CD14-positive monocyte (primary cell): ENCODE results near the gene METTL24. TPM values are rescaled to one million over a fixed set of nuclear protein-coding genes. Genes with fewer than 3 reads are reported as not detected.

Experiments used
- DNase-seq, 3 donors: peaks; one replicate each; pipeline ENCODE4 v3.0.0-alpha.2; 2011 to 2022
- H2AFZ ChIP-seq: 2 replicates; pipeline ENCODE4 v1.6.0; 2012; ENCODE audit warnings: mild to moderate bottlenecking, low read depth, low read length, inconsistent platforms; ENCODE audit not compliant: insufficient read depth, poor library complexity, severe bottlenecking
- H3K27ac ChIP-seq, 2 donors: 1 replicate in 1 of 2; 2 replicates in 1 of 2; pipeline ENCODE4 v1.5.1; 2012 to 2013; ENCODE audit warnings: low read length in 2 of 2, control low read depth in 1 of 2, inconsistent platforms in 1 of 2, low read depth in 1 of 2, mild to moderate bottlenecking in 1 of 2
- H3K27me3 ChIP-seq, 2 donors: one replicate each; pipeline versions ENCODE4 v1.6.0 to v1.6.1; 2011 to 2013; ENCODE audit warnings: low read length in 2 of 2; ENCODE audit not compliant: control insufficient read depth in 2 of 2, insufficient read depth in 2 of 2
- H3K36me3 ChIP-seq, 2 donors: replicated peaks in 1 of 2; 1 replicate in 1 of 2; 2 replicates in 1 of 2; pipeline versions ENCODE4 v1.5.1 to v1.6.1; 2012 to 2013; ENCODE audit warnings: low read length in 2 of 2, control low read depth in 1 of 2, inconsistent platforms in 1 of 2, mild to moderate bottlenecking in 1 of 2; ENCODE audit not compliant: insufficient read depth in 2 of 2, control insufficient read depth in 1 of 2
- H3K4me1 ChIP-seq, 2 donors: 1 replicate in 1 of 2; 2 replicates in 1 of 2; pipeline versions ENCODE4 v1.5.1 to v1.6.1; 2012 to 2013; ENCODE audit warnings: low read length in 2 of 2, control low read depth in 1 of 2, inconsistent platforms in 1 of 2, mild to moderate bottlenecking in 1 of 2, moderate library complexity in 1 of 2; ENCODE audit not compliant: insufficient read depth in 2 of 2, control insufficient read depth in 1 of 2
- H3K4me2 ChIP-seq: replicated peaks from 2 replicates; pipeline ENCODE3; 2012; ENCODE audit warnings: low read length, moderate library complexity, mild to moderate bottlenecking; ENCODE audit not compliant: poor library complexity, severe bottlenecking; ENCODE audit errors: extremely low read depth
- H3K4me3 ChIP-seq, 3 experiments: fragments of 200-600 bp in 1 of 3; sonication (generic) in 1 of 3; replicated peaks in 1 of 3; 1 replicate in 2 of 3; 2 replicates in 1 of 3; pipeline ENCODE4 v1.5.1; 2011 to 2013; ENCODE audit warnings: low read length in 3 of 3, mild to moderate bottlenecking in 3 of 3, control low read depth in 2 of 3, low read depth in 2 of 3, inconsistent platforms in 1 of 3, moderate library complexity in 1 of 3
- H3K79me2 ChIP-seq: 2 replicates; pipeline ENCODE4 v1.6.0; 2012; ENCODE audit warnings: mild to moderate bottlenecking, control low read depth, inconsistent platforms, low read length, moderate library complexity; ENCODE audit not compliant: insufficient read depth
- H3K9ac ChIP-seq: 2 replicates; pipeline ENCODE4 v1.6.0; 2017; ENCODE audit warnings: low read length, mild to moderate bottlenecking; ENCODE audit not compliant: insufficient read depth, poor library complexity, severe bottlenecking
- H3K9me3 ChIP-seq, 2 donors: replicated peaks in 1 of 2; 1 replicate in 1 of 2; 2 replicates in 1 of 2; pipeline versions ENCODE4 v1.5.1 to v1.6.1; 2012 to 2013; ENCODE audit warnings: low read length in 2 of 2, control low read depth in 1 of 2; ENCODE audit not compliant: control insufficient read depth in 1 of 2, insufficient read depth in 1 of 2
- H4K20me1 ChIP-seq: 2 replicates; pipeline ENCODE4 v1.6.0; 2012; ENCODE audit warnings: mild to moderate bottlenecking, low read length, control low read depth, moderate library complexity; ENCODE audit not compliant: insufficient read depth
- H3K27ac Mint-ChIP-seq, 7 donors: one replicate each; pipeline ENCODE4 v1.8.0; 2020; ENCODE audit warnings: mild to moderate bottlenecking in 7 of 7, mixed read lengths in 7 of 7, moderate library complexity in 6 of 7, inconsistent platforms in 2 of 7
- H3K27me3 Mint-ChIP-seq, 3 donors: one replicate each; pipeline ENCODE4 v1.8.0; 2021 to 2022; ENCODE audit warnings: low read depth in 3 of 3, mild to moderate bottlenecking in 3 of 3, mixed read lengths in 3 of 3, moderate library complexity in 3 of 3, inconsistent platforms in 1 of 3
- H3K36me3 Mint-ChIP-seq, 2 donors: one replicate each; pipeline ENCODE4 v1.8.0; 2020; ENCODE audit warnings: mixed read lengths in 2 of 2, inconsistent platforms in 1 of 2, mild to moderate bottlenecking in 1 of 2
- H3K4me1 Mint-ChIP-seq: one replicate; pipeline ENCODE4 v1.8.0; 2020; ENCODE audit warnings: mild to moderate bottlenecking, mixed read lengths
- H3K4me3 Mint-ChIP-seq, 2 donors: one replicate each; pipeline ENCODE4 v1.8.0; 2020; ENCODE audit warnings: mild to moderate bottlenecking in 2 of 2, mixed read lengths in 2 of 2, moderate library complexity in 1 of 2
- H3K9me3 Mint-ChIP-seq, 7 donors: one replicate each; pipeline ENCODE4 v1.8.0; 2020 to 2022; ENCODE audit warnings: mixed read lengths in 7 of 7, mild to moderate bottlenecking in 6 of 7, moderate library complexity in 6 of 7, inconsistent platforms in 2 of 7
- WGBS: methylation state at CpG from one replicate; pipeline ENCODE4 v1.1.5; 2013; ENCODE audit warnings: missing lambda C conversion rate; ENCODE audit not compliant: insufficient coverage; 5-methylcytosine and 5-hydroxymethylcytosine counted together
- intact Hi-C, 2 donors: fragments of 100-400 bp; cut with micrococcal nuclease; formaldehyde crosslinking; loops; one replicate each; pipeline versions ENCODE4 v1.15.0 to v1.15.1; 2023
- polyA plus RNA-seq, 3 donors: library from polyadenylated mRNA; depleted of rRNA in 1 of 3; unstranded in 2 of 3; stranded (reverse) in 1 of 3; fragments of 300-500 nt in 2 of 3; fragments of >200 nt in 1 of 3; fragmentation: Illumina TruSeq in 2 of 3; gene quantifications; 1 replicate in 2 of 3; 2 replicates in 1 of 3; pipeline ENCODE4 v1.2.3, GENCODE V29; 2012 to 2021
- TF ChIP-seq, protein P1 (sequence below): fragments of 200-600 bp; IDR thresholded peaks from one replicate; pipeline ENCODE4 v1.8.0; 2022; ENCODE audit warnings: antibody characterized with exemption, mild to moderate bottlenecking

METTL24 gene
- polyA plus RNA-seq, 3 donors = not detected

DNA sequence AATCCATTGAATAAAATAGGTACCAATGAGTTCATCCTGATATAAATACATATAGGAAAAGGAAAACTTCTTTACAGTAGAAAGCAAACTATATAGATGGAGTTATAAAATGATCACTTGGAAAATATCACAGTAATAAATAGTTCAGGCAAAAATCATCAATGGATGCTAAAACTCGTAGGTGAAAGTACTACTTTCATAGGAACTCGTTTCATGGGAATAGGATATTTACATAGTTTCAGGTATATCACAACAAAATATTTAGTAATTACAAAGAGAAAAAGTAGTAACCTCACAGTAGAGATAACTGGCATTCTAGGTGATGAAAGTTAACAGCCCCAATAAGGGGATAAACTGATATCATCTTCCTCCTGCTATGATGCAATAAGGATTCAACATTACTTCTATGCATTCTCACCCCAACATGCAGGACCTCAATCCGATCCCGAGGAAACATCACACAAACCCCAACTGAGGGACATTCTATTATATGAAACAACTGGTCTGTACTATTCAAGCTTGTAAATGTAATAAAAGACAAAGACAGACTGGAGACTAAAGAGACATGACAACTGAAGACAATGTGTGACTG lies 43.5 kb upstream of the METTL24 start:
- Histone ChIP-seq H3K79me2 (no peaks in the 10 kb centered on the region), H3K9ac (no peak overlapping the region), H3K4me3 (no peak overlapping the region), H3K9me3 (no peaks in the 10 kb centered on the region), H3K4me1 (peaks cover 3 to 5% of the 10 kb centered on the region in 2 donors), H3K4me2 (no peak overlapping the region), H4K20me1 (no peaks in the 10 kb centered on the region), H3K36me3 (no peaks in the 10 kb centered on the region), H3K27ac (no peak overlapping the region), H2AFZ (no peak overlapping the region), H3K27me3 (no peaks in the 10 kb centered on the region)
- peaks cover 11 to 12% of the 10 kb centered on the region in 2 donors for H3K36me3 Mint-ChIP-seq
- peaks cover 18% of the 10 kb centered on the region for H3K4me1 Mint-ChIP-seq
- no peak overlapping the region for H3K27ac Mint-ChIP-seq
- no peak overlapping the region for H3K4me3 Mint-ChIP-seq
- H3K27me3 Mint-ChIP-seq = peaks cover 0 to 2% (median 2%) of the 10 kb centered on the region in 3 donors
- TF ChIP-seq, protein P1, sequence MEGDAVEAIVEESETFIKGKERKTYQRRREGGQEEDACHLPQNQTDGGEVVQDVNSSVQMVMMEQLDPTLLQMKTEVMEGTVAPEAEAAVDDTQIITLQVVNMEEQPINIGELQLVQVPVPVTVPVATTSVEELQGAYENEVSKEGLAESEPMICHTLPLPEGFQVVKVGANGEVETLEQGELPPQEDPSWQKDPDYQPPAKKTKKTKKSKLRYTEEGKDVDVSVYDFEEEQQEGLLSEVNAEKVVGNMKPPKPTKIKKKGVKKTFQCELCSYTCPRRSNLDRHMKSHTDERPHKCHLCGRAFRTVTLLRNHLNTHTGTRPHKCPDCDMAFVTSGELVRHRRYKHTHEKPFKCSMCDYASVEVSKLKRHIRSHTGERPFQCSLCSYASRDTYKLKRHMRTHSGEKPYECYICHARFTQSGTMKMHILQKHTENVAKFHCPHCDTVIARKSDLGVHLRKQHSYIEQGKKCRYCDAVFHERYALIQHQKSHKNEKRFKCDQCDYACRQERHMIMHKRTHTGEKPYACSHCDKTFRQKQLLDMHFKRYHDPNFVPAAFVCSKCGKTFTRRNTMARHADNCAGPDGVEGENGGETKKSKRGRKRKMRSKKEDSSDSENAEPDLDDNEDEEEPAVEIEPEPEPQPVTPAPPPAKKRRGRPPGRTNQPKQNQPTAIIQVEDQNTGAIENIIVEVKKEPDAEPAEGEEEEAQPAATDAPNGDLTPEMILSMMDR = no peak
- intact Hi-C loops = no loop called here
- H3K9me3 Mint-ChIP-seq = peaks cover 0 to 2% (median 0%) of the 10 kb centered on the region in 7 donors
- no peak for DNase-seq
- no CpG with 5 or more reads among the region's 4 CpGs for WGBS

DNA sequence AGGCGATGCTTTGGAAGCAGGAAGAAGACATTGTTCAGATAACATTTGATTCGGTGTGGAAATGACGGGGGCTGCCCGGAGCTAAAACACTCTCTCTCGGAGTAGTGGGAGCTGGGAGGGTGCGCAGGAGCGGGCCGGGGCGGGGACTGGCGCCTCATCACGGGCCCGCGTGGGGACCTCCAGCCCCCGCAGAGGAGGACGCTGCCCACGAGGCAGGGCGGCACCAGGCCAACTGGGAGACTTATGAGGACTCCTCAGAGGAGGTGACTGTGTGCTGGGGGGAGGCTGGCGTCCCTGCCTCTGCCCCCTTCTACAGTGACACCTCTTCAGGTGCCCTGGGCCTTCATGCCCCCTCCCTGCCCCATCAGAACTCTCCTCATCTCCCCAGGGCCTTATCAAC lies 42.1 kb upstream of the METTL24 start:
- Histone ChIP-seq H4K20me1 (no peaks in the 10 kb centered on the region), H3K36me3 (no peaks in the 10 kb centered on the region), H3K9me3 (no peaks in the 10 kb centered on the region), H2AFZ (peak overlapping the region; percentile 91), H3K9ac (peak overlapping the region; percentile 73), H3K4me1 (peaks cover 3 to 5% of the 10 kb centered on the region in 2 donors), H3K27me3 (no peaks in the 10 kb centered on the region), H3K4me3 (peak overlapping the region; percentile 42 to 80 (median 45)), H3K79me2 (no peaks in the 10 kb centered on the region), H3K27ac (peak overlapping the region in 1 of 2 donors; percentile 16), H3K4me2 (peak overlapping the region; percentile 79)
- WGBS = 53% methylated on average over 4 of the region's 18 CpGs
- no peak for DNase-seq
- Mint-ChIP-seq H3K27me3 (peaks cover 0 to 2% (median 2%) of the 10 kb centered on the region in 3 donors), H3K4me1 (peaks cover 18% of the 10 kb centered on the region), H3K27ac (no peak overlapping the region), H3K4me3 (peak overlapping the region; percentile 77 to 85), H3K9me3 (peaks cover 0 to 2% (median 0%) of the 10 kb centered on the region in 7 donors), H3K36me3 (peaks cover 13 to 14% of the 10 kb centered on the region in 2 donors)
- intact Hi-C loops = no loop called here
- TF ChIP-seq, protein P1 = no peak
